ENCODE results near the gene ZC3H11A. TPM values are rescaled to one million over a fixed set of nuclear protein-coding genes. Genes with fewer than 3 reads are reported as not detected.
"Not testable (repeated sequence)": the region's sequence is repeated elsewhere in the genome, so short reads cannot be mapped to it uniquely, and the experiment has no call there.

Gene ZC3H11A
- total RNA-seq, 4 donors from 2014 or later = 55.5 to 97.8 (median 72.8) TPM

DNA sequence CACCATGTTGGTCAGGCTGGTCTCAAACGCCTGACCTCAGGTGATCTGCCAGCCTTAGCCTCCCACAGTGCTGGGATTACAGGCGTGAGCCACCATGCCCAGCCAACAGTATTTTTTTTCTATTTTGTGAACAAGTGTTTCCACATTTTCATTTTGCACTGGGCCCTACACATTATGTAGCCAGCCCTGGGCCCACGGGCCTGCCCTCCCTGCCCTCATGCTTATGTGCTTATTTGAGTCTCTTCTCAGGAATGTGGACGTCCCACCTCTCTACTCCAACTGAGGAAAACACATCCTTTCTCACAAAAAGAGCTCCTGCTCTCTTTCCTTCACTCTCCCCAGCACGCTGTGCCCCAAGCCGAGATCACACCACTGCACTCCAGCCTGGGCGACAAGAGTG lies 13.5 kb upstream of the ZC3H11A start:
- H3K36me3 ChIP-seq = no peaks in the 10 kb centered on the region
- no peak overlapping the region for H3K4me3 ChIP-seq
- no peaks in the 10 kb centered on the region for H3K27me3 ChIP-seq
- H3K9me3 ChIP-seq = no peaks in the 10 kb centered on the region
- intact Hi-C loops (cut with DNase I) = no loop called here
- no peaks in the 10 kb centered on the region for H3K4me1 ChIP-seq
- TF ChIP-seq POLR2A (IDR thresholded peaks at IDR 0.05) = no peak
- TF ChIP-seq, protein P1, sequence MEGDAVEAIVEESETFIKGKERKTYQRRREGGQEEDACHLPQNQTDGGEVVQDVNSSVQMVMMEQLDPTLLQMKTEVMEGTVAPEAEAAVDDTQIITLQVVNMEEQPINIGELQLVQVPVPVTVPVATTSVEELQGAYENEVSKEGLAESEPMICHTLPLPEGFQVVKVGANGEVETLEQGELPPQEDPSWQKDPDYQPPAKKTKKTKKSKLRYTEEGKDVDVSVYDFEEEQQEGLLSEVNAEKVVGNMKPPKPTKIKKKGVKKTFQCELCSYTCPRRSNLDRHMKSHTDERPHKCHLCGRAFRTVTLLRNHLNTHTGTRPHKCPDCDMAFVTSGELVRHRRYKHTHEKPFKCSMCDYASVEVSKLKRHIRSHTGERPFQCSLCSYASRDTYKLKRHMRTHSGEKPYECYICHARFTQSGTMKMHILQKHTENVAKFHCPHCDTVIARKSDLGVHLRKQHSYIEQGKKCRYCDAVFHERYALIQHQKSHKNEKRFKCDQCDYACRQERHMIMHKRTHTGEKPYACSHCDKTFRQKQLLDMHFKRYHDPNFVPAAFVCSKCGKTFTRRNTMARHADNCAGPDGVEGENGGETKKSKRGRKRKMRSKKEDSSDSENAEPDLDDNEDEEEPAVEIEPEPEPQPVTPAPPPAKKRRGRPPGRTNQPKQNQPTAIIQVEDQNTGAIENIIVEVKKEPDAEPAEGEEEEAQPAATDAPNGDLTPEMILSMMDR (IDR thresholded peaks at IDR 0.05) = no peak
- no peak overlapping the region for H3K27ac ChIP-seq
- 79 to 83% methylated on average over 3 to 4 of the region's 7 CpGs for WGBS, 2 donors
- no peak for DNase-seq

DNA sequence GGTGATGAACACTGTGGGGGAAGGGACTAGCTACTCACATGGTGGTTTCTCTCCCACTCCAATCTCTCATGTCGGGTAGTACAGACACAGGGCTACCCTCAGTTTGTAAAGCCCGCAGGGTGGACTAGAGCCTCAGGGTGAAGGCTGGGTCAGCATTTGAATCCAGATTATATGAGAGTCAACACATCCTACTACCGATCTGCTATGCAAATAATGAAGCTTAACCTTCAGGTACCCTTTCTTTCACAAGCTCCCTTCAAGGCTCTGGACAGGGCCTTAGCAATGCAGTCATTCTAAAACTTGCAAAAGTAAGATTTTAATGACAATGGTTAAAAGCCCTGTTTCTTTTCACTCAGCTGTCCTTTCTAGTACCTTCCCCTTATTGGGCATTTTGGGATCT lies 5.5 kb upstream of the ZC3H11A start:
- TF ChIP-seq, protein P1 (IDR thresholded peaks at IDR 0.05) = no peak
- TF ChIP-seq POLR2A (IDR thresholded peaks at IDR 0.05) = no peak
- peaks cover 0 to 4% (median 1%) of the 10 kb centered on the region in 3 donors for H3K4me1 ChIP-seq
- no peak overlapping the region for H3K4me3 ChIP-seq
- no peaks in the 10 kb centered on the region for H3K9me3 ChIP-seq
- no peak for DNase-seq
- no peaks in the 10 kb centered on the region for H3K27me3 ChIP-seq
- no peak overlapping the region for H3K27ac ChIP-seq
- intact Hi-C loops (cut with DNase I) = loop anchor here (10.0 kb wide), 1 partner anchor 165 kb away; the partner anchor contains the start of gene ATP2B4
- no peaks in the 10 kb centered on the region for H3K36me3 ChIP-seq
- 72 to 74% methylated on average over 3 of the region's 3 CpGs for WGBS, 2 donors

DNA sequence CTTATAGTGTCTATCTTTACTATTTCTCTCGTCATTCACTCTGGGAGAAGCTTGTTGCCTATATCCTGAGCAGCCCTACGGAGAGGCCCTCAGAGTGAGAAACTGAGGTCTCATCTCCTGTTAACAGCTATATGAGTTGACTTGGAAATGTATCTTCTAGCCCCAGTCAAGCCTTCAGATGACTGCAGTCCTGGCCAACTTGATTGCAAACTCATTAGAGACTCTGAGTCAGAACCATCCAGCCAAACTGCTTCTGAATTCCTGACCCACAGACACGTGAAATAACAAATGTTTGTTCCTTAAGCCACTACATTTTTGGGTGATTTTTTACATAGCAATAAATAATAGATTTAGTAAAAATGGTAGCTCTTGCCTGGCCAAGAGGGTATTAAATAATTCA lies 3.9 kb upstream of the ZC3H11A start:
- no peak overlapping the region for H3K27ac ChIP-seq
- H3K4me3 ChIP-seq = no peak overlapping the region
- no peaks in the 10 kb centered on the region for H3K9me3 ChIP-seq
- no peak for TF ChIP-seq POLR2A (IDR thresholded peaks at IDR 0.05)
- TF ChIP-seq, protein P1 (IDR thresholded peaks at IDR 0.05) = no peak
- DNase-seq = no peak
- H3K27me3 ChIP-seq = no peaks in the 10 kb centered on the region
- H3K4me1 ChIP-seq = peaks cover 0 to 9% (median 4%) of the 10 kb centered on the region in 3 donors
- intact Hi-C loops (cut with DNase I) = loop anchor here (10.0 kb wide), 1 partner anchor 167 kb away; the partner anchor contains the start of gene ATP2B4
- 80% methylated on average over 3 of the region's 3 CpGs for WGBS, 2 donors
- no peaks in the 10 kb centered on the region for H3K36me3 ChIP-seq

DNA sequence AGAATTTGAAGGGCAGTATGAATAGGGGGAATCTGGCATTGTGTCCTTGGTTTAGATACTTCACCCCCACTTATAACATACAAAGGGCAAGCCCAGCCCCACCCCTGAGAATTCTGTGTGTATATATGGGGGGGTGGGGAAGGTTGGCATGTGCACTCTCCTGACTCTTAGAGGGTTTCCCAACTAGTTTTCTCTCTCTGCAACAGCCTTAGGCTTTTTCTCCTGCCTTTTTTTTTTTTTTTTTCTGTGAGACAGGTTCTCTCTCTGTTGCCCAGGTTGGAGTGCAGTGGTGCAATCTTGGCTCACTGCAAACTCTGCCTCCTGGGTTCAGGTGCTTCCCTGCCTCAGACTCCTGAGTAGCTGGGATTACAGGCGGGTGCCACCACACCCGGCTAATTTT lies 2.9 kb upstream of the ZC3H11A start:
- TF ChIP-seq, protein P1 (IDR thresholded peaks at IDR 0.05) = no peak
- no peak for TF ChIP-seq POLR2A (IDR thresholded peaks at IDR 0.05)
- H3K9me3 ChIP-seq = no peaks in the 10 kb centered on the region
- H3K27ac ChIP-seq = no peak overlapping the region
- peaks cover 9 to 19% (median 13%) of the 10 kb centered on the region in 3 donors for H3K4me1 ChIP-seq
- no peak overlapping the region for H3K4me3 ChIP-seq
- intact Hi-C loops (cut with DNase I) = loop anchor here (10.0 kb wide), 1 partner anchor 168 kb away; the partner anchor contains the start of gene ATP2B4
- DNase-seq = no peak
- no peaks in the 10 kb centered on the region for H3K27me3 ChIP-seq
- 65 to 100% methylated on average over 2 of the region's 2 CpGs for WGBS, 2 donors
- peaks cover 0 to 4% (median 0%) of the 10 kb centered on the region in 3 donors for H3K36me3 ChIP-seq

DNA sequence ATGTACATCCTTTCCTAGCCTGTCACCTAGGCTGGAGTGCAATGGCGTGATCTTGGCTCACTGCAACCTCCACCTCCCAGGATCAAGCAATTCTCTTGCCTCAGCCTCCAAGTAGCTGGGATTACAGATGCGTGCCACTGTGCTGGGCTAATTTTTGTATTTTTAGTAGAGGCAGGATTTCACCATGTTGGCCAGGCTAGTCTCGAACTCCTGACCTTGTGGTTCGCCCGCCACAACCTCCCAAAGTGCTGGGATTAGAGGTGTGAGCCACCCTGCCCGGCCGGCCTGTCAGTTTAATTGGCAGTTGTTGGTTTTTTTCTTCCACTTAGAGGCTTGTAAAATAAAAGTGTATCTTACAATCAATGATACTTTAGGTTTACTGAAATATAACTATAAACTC lies 1.9 kb upstream of the ZC3H11A start:
- H3K4me1 ChIP-seq = peaks cover 19 to 30% (median 23%) of the 10 kb centered on the region in 3 donors
- H3K36me3 ChIP-seq = peaks cover 0 to 15% (median 0%) of the 10 kb centered on the region in 3 donors
- DNase-seq, H3K27ac ChIP-seq, H3K9me3 ChIP-seq, H3K4me3 ChIP-seq, H3K27me3 ChIP-seq: not testable (repeated sequence)
- intact Hi-C loops (cut with DNase I) = loop anchor here (10.0 kb wide), 1 partner anchor 169 kb away; the partner anchor contains the start of gene ATP2B4
- 94 to 99% methylated on average over 7 of the region's 7 CpGs for WGBS, 2 donors
